HG03280 (cell line): ENCODE data around the gene ESRRG.

ENCODE experiments used
- ATAC-seq: cut with Tn5 transposase; IDR thresholded peaks from one replicate; pipeline ENCODE4 v1.9.1; 2021; ENCODE audit warnings: mild to moderate bottlenecking, moderate library complexity; ENCODE audit not compliant: unreplicated experiment

The ESRRG gene

DNA sequence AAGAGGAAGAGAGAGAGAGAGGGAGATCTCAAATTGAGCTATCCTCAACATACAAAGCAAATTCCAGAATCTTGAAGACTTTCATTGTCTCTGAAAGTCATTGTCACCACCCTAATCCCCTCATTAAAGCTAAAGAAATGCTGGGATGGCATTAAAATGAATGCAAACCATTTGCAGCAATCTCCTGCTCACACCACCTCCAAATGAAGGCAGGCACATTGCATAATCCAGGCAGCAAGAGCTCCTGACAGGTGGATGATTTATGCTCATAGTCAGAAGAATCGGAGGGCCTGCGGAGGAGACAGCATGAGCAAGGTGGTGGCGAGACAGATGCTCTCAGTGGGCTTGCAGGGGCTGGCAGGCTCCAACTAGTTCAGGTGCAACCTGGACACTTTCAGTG lies 90.2 kb downstream of the ESRRG start:
- no peak for ATAC-seq

DNA sequence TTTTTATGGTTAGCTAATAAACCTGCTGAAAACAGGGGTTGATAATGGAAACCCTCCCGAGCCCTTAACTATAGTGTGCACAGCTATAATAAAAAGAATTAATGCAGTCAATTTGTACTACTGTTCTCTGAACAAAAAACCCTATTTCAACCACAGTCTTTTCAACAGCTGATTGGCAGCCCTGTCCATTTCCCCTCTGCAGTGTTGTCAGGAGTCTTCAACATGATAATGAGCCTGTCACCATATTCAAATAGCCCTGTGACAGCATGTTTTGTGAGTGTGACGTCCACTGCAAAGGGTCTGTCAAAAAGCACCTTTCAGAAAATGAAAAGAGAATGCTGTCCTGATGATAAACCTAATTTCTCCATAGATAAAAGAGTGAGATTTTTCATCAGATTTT lies 92.7 kb downstream of the ESRRG start:
- ATAC-seq = no peak

DNA sequence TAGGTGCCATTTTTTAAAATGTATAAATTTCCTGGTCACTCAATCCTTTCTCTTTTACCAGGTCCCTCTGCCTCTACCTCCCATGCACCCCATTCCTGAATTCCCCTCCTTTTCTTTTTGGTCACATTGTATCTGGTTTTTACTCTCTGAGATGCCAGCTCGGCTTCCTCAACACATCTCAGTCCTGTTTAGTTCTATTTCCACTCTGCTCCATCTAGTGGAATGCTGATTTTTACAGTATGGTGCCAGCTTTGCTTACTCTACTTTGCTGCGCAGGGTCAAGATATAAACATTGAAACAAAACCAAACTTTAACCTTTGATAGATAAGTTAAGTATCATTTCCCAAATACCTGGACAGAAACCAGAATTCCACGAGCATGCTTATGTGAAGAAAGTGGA lies 96.0 kb downstream of the ESRRG start:
- ATAC-seq = no peak

- ATAC-seq = no peak
Measured at GRCh38 chr1:216626394-216627067, 96.7 kb downstream of the ESRRG start.

GRCh38 chr1:216621536-216621935 lies 101.7 kb downstream of the ESRRG start:
- no peak for ATAC-seq

GRCh38 chr1:216617081-216617875 lies 106.0 kb downstream of the ESRRG start:
- no peak for ATAC-seq

- ATAC-seq = no peak
Measured at GRCh38 chr1:216616425-216616824, 106.8 kb downstream of the ESRRG start.

DNA sequence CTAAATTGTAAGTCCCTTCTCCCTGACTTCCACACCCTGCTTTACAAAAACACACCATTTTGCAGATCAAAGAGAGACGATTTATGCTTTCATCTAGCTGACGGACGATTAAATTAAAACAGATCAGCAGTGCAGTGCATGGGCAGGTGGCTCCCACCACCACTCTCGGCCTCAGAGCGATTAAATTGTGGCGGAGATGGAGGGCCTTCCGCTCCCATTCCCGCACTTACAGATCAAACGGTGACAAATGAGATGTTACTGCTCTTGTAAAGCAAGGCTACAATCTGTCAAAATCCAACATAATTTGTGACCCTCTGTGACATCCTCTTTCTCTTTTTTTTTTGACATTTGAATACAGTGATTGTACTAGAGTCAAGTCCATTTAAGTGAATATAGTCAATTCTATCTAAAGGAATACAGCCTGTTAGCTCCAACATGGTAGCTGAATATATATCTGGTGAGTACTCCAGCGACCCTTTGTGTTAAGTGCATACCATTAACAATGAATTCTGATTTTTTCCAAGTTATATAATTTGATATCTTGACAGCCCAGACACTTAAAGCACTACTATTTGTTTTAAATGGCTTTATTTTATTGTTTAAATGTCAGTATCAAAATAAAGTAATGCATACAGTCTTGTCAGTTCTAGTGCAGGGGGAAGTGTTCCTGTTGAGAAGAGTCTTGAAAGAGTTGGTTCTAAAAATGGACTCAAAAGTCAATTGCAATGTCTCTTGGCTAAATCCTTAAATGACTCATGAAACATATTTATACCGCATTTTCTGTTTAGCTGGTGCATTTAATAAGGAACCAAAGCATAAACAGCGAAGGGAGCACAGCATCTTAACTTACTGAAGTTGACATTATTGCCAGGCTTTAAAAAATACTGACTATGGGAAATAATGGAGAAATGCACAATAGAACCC lies 109.0 kb downstream of the ESRRG start:
- ATAC-seq = no peak

- no peak for ATAC-seq
Measured at GRCh38 chr1:216612291-216612690, 110.9 kb downstream of the ESRRG start.

DNA sequence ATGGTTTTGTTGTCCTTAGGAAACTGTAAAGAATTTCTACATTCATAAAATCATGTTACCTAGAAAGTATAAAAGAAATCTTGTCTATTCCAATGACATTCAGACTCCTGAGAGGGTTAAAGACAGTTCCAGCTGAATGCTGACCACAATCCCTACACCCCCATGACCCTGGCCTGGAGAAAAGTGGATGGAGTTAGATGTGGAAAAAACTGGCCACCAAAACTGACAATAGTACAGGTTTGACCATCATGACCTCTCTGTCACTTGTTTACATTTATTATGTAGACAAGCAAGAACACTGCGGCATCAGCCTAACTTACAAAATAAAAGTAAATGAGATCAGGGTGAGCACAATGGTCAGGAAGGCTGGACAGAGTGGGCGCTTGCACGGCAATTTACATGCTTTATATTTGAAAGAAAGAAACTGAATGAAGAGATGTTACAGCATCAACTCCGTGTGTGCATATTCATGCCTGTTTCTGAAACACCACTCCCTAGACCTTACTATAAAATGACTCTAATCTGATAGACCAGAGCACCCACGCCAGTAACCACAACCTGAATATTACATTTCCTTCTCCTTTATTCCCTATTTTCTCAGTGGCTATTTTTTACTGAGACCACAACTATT lies 116.0 kb downstream of the ESRRG start:
- ATAC-seq = no peak

DNA sequence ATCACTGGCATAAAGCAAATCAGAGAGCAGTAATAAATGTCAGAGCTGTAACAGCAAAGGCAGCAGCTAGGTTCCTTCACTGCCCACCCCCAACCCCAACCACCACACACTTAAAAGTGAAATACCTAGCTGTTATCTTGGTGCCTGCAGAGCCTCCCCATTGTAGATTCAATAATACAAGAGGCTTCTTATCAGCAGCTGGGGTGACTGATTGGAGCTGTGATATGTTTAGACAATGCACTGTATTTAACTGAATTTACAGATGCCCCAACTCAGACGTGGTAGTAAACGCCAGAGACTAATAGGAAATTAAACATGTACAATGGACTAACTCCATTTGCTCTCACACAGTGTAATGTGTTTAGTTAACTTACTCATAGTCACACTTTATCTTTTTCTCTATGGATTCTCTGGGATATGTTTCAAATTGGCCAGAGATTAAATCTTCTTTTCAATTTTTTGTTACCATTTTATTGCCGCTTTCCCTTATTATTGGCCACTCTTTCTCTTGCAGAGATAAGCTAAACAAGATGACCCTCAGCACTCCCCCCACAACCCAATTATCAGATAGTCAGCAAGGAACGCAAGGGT lies 117.1 kb downstream of the ESRRG start:
- ATAC-seq = no peak

GRCh38 chr1:216604771-216605170 lies 118.5 kb downstream of the ESRRG start:
- ATAC-seq = no peak

DNA sequence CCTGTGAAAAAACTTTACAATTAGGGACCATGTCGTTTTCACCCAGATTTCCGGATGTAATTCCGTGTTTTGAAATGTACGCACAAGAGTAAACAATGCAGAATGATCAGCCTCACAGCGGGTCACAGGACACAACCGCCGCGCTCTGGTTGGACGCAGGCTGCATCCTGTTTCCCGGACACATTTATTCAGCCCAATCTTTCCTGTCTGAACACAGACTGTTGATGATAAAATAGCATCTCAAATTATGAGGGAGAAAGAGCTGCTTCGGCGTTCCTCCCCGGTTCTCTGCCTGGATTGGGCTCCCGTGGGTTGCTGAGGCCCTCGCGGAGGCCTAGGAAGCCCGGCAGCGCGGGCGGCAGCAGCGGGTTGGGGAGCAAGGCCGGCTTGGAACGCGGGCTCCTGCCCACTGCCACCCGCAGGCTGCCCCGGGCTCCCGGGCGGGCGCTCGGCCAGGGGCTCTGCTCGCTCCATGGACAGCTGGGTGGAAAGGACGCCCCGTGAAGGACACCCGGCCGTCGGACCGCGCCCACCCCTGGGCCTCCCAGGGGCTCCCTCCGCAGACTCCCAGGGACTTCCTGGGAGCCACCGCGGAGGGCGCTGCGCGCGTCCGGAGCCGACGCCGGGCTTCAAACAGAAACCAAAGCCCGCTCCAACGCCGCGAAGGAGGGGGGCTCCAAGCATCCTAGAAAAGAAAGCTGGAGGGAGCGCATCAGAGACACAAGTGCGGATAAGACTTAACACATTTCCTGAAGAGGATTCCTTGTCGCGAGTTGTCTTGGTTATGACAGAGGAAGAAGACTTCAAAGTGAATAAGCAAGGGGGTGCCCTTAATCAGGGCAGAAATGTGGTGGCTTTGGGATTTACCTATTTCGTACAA lies 122.3 kb downstream of the ESRRG start:
- ATAC-seq = peak; percentile 86

DNA sequence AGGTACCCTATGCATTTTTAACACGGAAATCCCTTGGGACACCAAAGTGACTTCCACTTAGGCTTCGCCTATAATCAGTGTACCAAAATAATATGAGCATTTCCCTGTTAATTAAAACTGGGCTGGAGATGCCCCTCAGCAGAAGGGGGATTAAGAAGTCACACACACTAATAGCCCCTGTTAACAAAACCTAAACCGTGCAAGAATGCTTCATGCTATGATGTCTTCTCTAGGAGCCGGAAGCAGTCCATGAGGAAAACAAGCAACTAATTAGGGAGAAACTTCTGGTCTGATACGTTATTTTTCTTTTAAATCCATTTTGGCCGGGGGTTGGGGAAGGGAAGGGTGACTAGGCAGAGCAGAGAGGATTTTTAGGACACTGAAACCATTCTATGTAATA lies 123.4 kb downstream of the ESRRG start:
- no peak for ATAC-seq

DNA sequence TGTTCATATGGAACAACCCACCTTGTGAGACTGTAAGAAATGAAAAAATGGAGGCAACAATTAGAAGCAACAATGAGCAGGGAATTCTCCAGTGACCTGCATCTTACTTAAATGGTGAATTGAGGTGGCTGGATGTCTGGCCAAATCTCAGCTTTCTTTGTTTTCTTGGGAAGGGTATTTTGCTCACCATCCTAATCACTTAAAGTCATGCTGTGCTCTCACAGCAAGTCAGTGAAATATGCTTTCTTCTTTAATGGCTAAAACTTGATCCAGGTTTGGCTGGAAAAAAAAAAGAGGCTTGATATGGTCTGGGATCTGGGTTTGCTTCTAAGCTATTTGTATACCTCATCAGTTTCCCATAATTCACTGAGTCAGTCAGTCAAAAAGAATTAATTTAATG lies 124.8 kb downstream of the ESRRG start:
- ATAC-seq = no peak

- no peak for ATAC-seq
Measured at GRCh38 chr1:216596281-216596862, 126.9 kb downstream of the ESRRG start.

DNA sequence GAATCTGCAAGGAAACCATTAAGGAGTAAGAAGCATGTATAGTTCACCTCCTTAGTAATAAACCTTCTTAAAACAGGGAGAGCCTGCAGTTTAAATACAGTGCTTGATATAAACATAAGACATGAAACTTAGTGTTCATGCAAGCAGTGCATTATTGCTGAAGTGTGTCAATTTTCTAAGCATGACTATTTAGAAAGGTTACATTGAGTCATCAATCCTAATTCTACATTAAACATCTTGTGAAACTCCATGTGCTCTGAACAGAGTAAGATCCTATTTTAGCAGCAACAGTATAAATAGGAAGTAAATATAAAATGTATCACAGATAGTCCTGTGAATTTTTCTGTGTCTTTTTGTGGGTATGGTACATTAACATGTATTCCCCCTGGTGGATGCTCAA lies 135.5 kb downstream of the ESRRG start:
- ATAC-seq = no peak

GRCh38 chr1:216582151-216582550 lies 141.1 kb downstream of the ESRRG start:
- ATAC-seq = no peak

DNA sequence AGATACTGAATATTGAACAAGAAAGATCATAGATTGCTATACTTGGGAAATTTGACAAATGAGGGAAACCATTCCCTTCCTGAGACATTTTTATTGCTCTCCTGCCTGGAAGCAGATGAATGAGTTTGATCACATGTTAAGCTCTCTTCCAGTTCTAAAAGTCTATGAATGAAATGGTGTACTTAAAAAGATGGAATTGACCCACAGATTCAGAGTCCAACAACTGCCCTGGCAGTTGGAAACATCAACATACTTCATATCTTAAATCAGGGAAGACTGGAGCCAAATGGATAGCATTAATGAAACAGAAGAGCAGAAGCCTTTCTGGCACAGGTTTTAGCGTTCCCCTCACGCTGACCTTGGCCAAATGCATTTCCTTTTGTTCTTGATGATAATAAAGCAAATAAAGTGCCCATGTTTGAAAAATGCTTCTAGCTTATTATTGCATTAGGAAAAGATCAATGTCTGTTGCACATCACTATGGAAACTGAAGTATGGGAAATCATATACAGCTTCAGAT lies 142.6 kb downstream of the ESRRG start:
- ATAC-seq = no peak
